Heart right ventricle (tissue), 16 donors: ENCODE results near the gene MYO1D. TPM values are rescaled to one million over a fixed set of nuclear protein-coding genes. Genes with fewer than 3 reads are reported as not detected.
A peak's percentile ranks its signal among the peaks of the same experiment; 100 is the strongest.

Experiments used
- ATAC-seq, 8 donors: fragments of 200-7000 bp; cut with Tn5 transposase; one replicate each; pipeline ENCODE4 v1.9.1; 2020; ENCODE audit warnings: mild to moderate bottlenecking in 8 of 8, moderate library complexity in 8 of 8, moderate number of reproducible peaks in 1 of 8
- DNase-seq, 2 donors: peaks; one replicate each; pipeline ENCODE4 v3.0.0-alpha.2; 2020
- H3K27ac ChIP-seq, 10 donors: fragments of 200-600 bp; sonication (generic) in 2 of 10; one replicate each; pipeline versions ENCODE4 v1.5.0 to v1.8.0; 2020 to 2022; ENCODE audit warnings: mild to moderate bottlenecking in 3 of 10
- H3K27me3 ChIP-seq, 7 donors: fragments of 200-600 bp; one replicate each; pipeline ENCODE4 v1.8.0; 2021 to 2022; ENCODE audit warnings: mild to moderate bottlenecking in 2 of 7
- H3K36me3 ChIP-seq, 9 donors: fragments of 200-600 bp; sonication (generic) in 1 of 9; one replicate each; pipeline versions ENCODE4 v1.5.0 to v1.8.0; 2020 to 2022; ENCODE audit warnings: mild to moderate bottlenecking in 2 of 9
- H3K4me1 ChIP-seq, 9 donors: fragments of 200-600 bp; sonication (generic) in 1 of 9; one replicate each; pipeline versions ENCODE4 v1.5.0 to v1.8.0; 2020 to 2022; ENCODE audit warnings: mild to moderate bottlenecking in 4 of 9
- H3K4me3 ChIP-seq, 10 donors: fragments of 200-600 bp; sonication (generic) in 2 of 10; one replicate each; pipeline versions ENCODE4 v1.5.0 to v1.8.0; 2020 to 2022; ENCODE audit warnings: mild to moderate bottlenecking in 7 of 10, moderate library complexity in 2 of 10
- H3K9me3 ChIP-seq, 11 donors: fragments of 200-600 bp in 10 of 11; sonication (generic) in 2 of 11; one replicate each; pipeline versions ENCODE4 v1.5.0 to v1.8.0; 2013 to 2022; ENCODE audit warnings: mild to moderate bottlenecking in 2 of 11, control low read depth in 1 of 11, moderate library complexity in 1 of 11
- CTCF ChIP-seq, 9 donors: fragments of 200-600 bp; sonication (generic) in 2 of 9; IDR thresholded peaks; one replicate each; pipeline versions ENCODE4 v1.5.0 to v1.8.0; 2021 to 2022; ENCODE audit warnings: antibody characterized with exemption in 9 of 9, mild to moderate bottlenecking in 5 of 9, moderate library complexity in 1 of 9
- WGBS, 2 donors: extraction: QIAGEN DNeasy Blood & Tissue Kit; methylation state at CpG; one replicate each; pipeline ENCODE4 v1.1.7; 2013; ENCODE audit warnings: inconsistent platforms in 1 of 2; 5-methylcytosine and 5-hydroxymethylcytosine counted together
- intact Hi-C, 10 donors: fragments of 100-400 bp; cut with DNase I; formaldehyde crosslinking; loops; one replicate each; pipeline versions ENCODE4 v1.11.1 to v1.14.2; 2022
- polyA plus RNA-seq, 2 donors: library from polyadenylated mRNA; stranded (reverse); fragments of 200-250 nt; gene quantifications; one replicate each; pipeline ENCODE4 v1.2.3, GENCODE V29; 2013
- total RNA-seq, 10 donors: library from RNA; stranded (reverse); fragmentation: NEBNext Ultra II Directional in 3 of 10; extraction: Animal tissue kit (Norgen Biotek cat#: 25700) in 3 of 10; gene quantifications; one replicate each; pipeline versions ENCODE4 v1.2.1 to v1.2.4, GENCODE V29; 2021 to 2023
- donor health status: Arrhythmogenic right ventricular cardiomyopathy.
- donor health status: ischemic (EF 13 %, LVEDD 7.1; RV severe dilation, severe dysfunction).
- donor health status: healthy with polysubstance abuse.
- donor health status: DM: no; HTN: yes; CAD: no.
- donor health status: DM: no; HTN: no; CAD: no.
- donor health status: ischemic (EF 25% LVEDD 6.9; RV normal size, moderate dysfunction).
- donor health status: ischemic (EF 25% LVEDD 5.7; RV mildly dilated, moderate dysfunction).
- donor health status: healthy.
- donor health status: DM: yes; HTN: yes; CAD: no.
- donor health status: Ischemic cardiomyopathy.
- donor health status: ischemic (EF 35%, LVEDD 5.7; RV mildly dilated, moderate dysfunction).
- donor health status: nonischemic (EF 11% LVEDD 7.7; RV severe dilation, severe dysfunction).
- donor health status: DM: yes; HTN: yes; CAD: no.
- donor health status: PGD.
- donor health status: ischemic (EF 29% LVEDD 5.4; RV normal size, mild dysfunction).
- donor health status: nonischemic (EF 23%, LVEDD 6.1; RV moderate dilation, normal function).

MYO1D gene
- total and polyA plus RNA-seq, 12 donors: 1.9 to 16.4 (median 6.7) TPM

DNA sequence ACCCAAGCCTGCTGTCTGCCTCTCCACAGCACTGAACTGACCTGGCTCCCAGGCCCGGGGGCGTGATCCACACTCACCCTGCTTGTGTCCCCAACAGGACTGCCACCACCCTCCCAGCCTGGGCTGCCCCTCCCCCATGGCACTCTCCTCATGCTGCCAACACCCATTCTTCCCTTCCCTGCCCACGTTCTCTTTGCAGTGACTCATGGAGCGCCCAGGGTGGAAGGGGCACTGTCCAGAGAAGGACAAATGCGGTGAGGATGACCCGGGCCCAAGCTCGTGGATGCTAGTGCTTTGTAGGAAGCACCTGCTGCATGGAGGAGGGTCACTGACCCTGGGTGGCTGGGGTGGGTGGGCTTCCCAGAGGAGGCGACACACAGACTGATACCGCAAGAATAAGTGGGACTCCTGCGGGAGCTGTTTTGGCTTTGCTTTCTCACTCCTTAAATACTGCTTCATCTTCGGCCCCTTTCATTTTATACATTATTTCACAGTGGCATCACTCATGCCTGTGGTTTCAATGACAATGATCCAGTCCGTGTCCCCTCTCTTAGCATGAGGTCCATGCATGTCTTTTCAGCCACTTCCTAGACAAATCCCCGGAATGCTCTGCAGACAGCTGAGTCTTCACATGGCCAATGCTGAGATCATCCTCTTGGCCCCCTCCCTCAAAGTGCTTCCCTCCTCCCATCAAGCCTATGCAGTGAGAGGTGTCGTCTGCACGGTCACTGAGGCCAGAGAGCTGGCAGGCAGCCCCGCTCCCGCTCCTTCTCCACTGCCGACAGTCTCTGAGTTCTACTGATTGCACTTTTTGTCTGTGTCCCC lies 372.5 kb downstream of the MYO1D start:
- WGBS, 2 donors: 84% methylated on average over 18 of the region's 18 CpGs
- peak in 4 of 8 donors; percentile 28 to 51 (median 32) for ATAC-seq
- Histone ChIP-seq H3K4me1 (peaks cover 0 to 27% (median 0%) of the 10 kb centered on the region in 9 donors), H3K4me3 (no peak overlapping the region), H3K9me3 (no peaks in the 10 kb centered on the region), H3K27me3 (no peaks in the 10 kb centered on the region), H3K27ac (peak overlapping the region in 2 of 10 donors; percentile 4 to 79), H3K36me3 (no peaks in the 10 kb centered on the region)
- TF ChIP-seq CTCF (IDR thresholded peaks at IDR 0.05): no peak
- DNase-seq: no peak
- intact Hi-C loops: loop anchor here in 1 of 10 donors (10.0 kb wide), 1 partner anchor 100 kb away; no protein-coding TSS in a partner anchor

DNA sequence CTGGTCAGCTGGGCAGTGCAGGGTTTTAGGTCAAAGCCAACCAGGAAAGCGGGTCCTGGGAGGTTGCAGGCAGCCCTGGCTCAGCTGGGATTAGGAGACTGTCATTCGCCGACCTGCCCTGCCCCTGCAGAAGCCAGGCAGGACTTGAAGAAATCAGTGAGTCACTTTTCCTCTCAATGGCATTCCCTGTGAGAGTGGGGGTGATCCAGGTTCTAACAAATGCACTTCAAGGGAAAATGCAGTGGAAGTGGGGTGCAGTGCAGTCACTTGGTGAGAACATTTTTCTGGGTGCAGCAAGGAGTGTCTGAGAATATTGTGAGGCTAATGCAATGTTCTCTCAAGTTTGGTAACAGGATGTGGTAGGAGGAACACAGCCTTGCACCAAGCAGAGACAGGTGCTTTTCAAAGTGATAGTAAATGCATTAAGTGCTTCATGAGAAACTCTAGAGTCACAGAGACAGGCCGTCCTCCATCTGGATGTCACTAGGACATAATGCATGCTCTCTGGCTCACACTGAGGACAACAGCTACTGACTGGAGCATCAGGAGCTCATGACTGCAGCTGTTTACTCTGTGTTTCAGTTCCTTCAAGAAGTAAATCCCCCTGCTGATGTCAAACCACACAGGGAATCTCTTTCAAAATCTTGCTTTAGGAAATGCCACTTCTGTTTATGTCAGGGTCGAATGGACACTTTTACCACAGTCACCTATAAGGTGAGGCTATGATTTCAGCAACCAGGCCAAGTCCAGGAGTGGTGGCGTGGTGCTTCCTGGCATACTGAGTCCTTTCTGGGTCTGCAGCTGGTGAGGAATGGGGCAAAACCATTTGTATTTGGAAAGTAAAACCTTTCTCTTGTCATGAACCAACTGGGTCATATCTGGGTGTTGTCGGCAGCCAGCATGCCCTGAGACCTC lies 373.4 kb downstream of the MYO1D start:
- Histone ChIP-seq H3K4me1 (peaks cover 0 to 27% (median 0%) of the 10 kb centered on the region in 9 donors), H3K27me3 (no peaks in the 10 kb centered on the region), H3K4me3 (no peak overlapping the region), H3K27ac (peak overlapping the region in 2 of 10 donors; percentile 4 to 79), H3K36me3 (no peaks in the 10 kb centered on the region), H3K9me3 (no peaks in the 10 kb centered on the region)
- WGBS, 2 donors: 76 to 78% methylated on average over 7 of the region's 7 CpGs
- TF ChIP-seq CTCF (IDR thresholded peaks at IDR 0.05): no peak
- ATAC-seq: peak in 4 of 8 donors; percentile 34 to 64 (median 38)
- no peak for DNase-seq
- intact Hi-C loops: loop anchor here in 1 of 10 donors (10.0 kb wide), 1 partner anchor 101 kb away; no protein-coding TSS in a partner anchor

DNA sequence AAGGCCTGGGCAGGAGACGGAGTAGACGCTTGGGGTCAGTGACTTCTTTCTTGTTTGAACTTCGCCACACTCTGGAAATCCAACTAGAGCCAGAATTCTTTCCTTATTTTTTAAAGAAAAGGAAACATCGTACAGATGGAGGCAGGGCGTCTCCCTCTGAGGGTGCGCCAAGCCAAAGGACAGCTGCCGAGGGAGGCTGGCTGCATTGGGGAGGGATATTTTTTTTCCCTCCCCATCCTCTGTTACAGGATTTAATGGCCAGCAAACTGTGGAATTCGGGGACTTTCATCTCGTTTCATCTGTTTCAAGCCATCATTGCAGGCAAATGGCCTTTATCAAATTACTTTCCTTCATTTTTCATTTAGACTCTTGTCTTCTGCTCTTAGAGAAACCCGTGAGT lies 374.2 kb downstream of the MYO1D start:
- DNase-seq: no peak
- Histone ChIP-seq H3K4me1 (peaks cover 0 to 27% (median 0%) of the 10 kb centered on the region in 9 donors), H3K36me3 (no peaks in the 10 kb centered on the region), H3K9me3 (no peaks in the 10 kb centered on the region), H3K27me3 (no peaks in the 10 kb centered on the region), H3K27ac (peak overlapping the region in 1 of 10 donors; percentile 79), H3K4me3 (no peak overlapping the region)
- no peak for TF ChIP-seq CTCF (IDR thresholded peaks at IDR 0.05)
- no peak for ATAC-seq
- intact Hi-C loops: loop anchor here in 1 of 10 donors (10.0 kb wide), 1 partner anchor 102 kb away; no protein-coding TSS in a partner anchor
- WGBS, 2 donors: 72 to 80% methylated on average over 10 of the region's 10 CpGs

DNA sequence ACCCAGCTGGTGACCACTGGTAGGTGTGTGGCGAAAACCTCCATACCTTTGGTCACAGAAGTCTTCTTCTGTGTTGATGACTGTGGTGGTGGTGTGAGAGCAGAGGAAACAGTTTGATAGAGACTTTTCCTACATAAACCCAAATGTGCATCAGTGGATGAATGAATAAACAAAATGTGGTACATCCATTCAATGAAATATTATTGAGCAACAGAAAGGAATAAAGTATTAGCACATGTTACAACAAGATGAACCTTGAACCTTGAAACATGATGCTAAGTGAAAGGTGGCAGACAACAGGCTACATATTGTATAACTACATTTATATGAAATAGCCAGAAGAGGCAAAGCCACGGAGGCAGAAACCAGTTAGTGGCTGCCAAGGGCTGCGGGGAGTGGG lies 374.9 kb downstream of the MYO1D start:
- Histone ChIP-seq H3K27ac (no peak overlapping the region), H3K4me1 (peaks cover 0 to 27% (median 0%) of the 10 kb centered on the region in 9 donors), H3K9me3 (no peaks in the 10 kb centered on the region), H3K27me3 (no peaks in the 10 kb centered on the region), H3K4me3 (no peak overlapping the region), H3K36me3 (no peaks in the 10 kb centered on the region)
- WGBS, 2 donors: 95 to 99% methylated on average over 3 of the region's 3 CpGs
- DNase-seq: no peak
- intact Hi-C loops: loop anchor here in 1 of 10 donors (10.0 kb wide), 1 partner anchor 103 kb away; no protein-coding TSS in a partner anchor
- TF ChIP-seq CTCF (IDR thresholded peaks at IDR 0.05): no peak
- ATAC-seq: no peak
